Measurements from ENCODE around the gene KRT82. TPM values are rescaled to one million over a fixed set of nuclear protein-coding genes. Genes with fewer than 3 reads are reported as not detected.

The KRT82 gene
- total RNA-seq, 1 experiment from 2014 or later, result not detected

DNA sequence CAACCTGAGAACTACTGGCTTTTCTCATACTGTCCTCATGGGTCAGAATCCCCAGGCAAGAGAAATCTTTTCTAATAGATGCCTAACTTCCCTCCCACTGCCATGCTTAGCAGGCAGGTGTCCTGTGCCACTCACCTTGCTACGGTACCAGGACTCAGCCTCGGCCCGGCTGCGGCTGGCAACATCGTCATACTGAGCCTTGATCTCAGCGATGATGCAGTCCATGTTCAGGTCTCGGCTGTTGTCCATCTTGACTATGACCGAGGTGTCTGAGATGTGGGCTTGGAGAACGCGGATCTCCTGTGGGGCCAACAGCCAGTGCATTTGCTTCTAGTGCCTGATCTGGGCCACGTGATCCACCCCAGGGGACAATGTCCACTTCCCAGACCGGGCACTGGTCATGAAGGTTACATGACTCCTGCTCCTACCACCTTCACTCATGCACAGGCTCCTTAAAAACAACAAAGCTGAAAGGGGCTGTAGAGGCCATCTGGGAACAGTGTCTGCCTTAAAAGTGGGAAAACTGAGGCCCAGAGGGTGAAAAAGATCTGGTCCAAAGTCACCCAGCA lies 42.9 kb downstream of the KRT82 start:
- H3K36me3 Mint-ChIP-seq (ENCODE audit: insufficient read depth in 1 of 3, low read depth in 3 of 3), result no peaks in the 10 kb centered on the region
- Histone ChIP-seq H4K91ac (ENCODE audit: insufficient read length, low read depth, low read length) (no peak overlapping the region), H2BK15ac (ENCODE audit: low read depth, low read length) (no peak overlapping the region), H3K4me2 (ENCODE audit: insufficient read depth, insufficient read length, low read length) (no peak overlapping the region), H2BK120ac (ENCODE audit: low read depth, low read length, poor library complexity, severe bottlenecking) (no peak overlapping the region), H4K8ac (replicated peaks; ENCODE audit: insufficient read length, low read depth, low read length) (no peak overlapping the region), H3K79me2 (ENCODE audit: insufficient read depth, low read length) (no peaks in the 10 kb centered on the region), H3K56ac (ENCODE audit: insufficient read length, low read depth, low read length) (no peak overlapping the region), H3K18ac (ENCODE audit: insufficient read length, low read depth, low read length) (no peak overlapping the region), H3K9ac (ENCODE audit: extremely low read depth, insufficient read length, low read length) (no peak overlapping the region), H2BK12ac (ENCODE audit: insufficient read length, low read depth, low read length) (no peak overlapping the region), H3K4me1 (ENCODE audit: insufficient read depth, low read length) (no peaks in the 10 kb centered on the region), H2AFZ (ENCODE audit: low read length) (no peak overlapping the region), H3K9me3 (ENCODE audit: control insufficient read depth, low read depth, low read length) (no peaks in the 10 kb centered on the region), H4K20me1 (ENCODE audit: control insufficient read depth, insufficient read depth, insufficient read length) (no peaks in the 10 kb centered on the region), H3K27me3 (ENCODE audit: insufficient read depth, low read length) (no peaks in the 10 kb centered on the region), H3K14ac (ENCODE audit: insufficient read depth, low read length) (no peak overlapping the region), H2BK5ac (ENCODE audit: insufficient read length, low read length) (no peak overlapping the region), H4K5ac (ENCODE audit: insufficient read length, low read depth, low read length) (no peak overlapping the region), H3K79me1 (ENCODE audit: insufficient read depth, low read depth, low read length, poor library complexity, severe bottlenecking) (no peaks in the 10 kb centered on the region), H3K23ac (ENCODE audit: insufficient read length, low read depth, low read length) (no peak overlapping the region), H2BK20ac (ENCODE audit: low read depth, low read length, poor library complexity, severe bottlenecking) (no peak overlapping the region), H3K23me2 (ENCODE audit: insufficient read length, low read depth, low read length, poor library complexity, severe bottlenecking) (no peaks in the 10 kb centered on the region), H3T11ph (ENCODE audit: low read length) (no peak overlapping the region), H2AK5ac (ENCODE audit: insufficient read length, low read length) (no peak overlapping the region), H3K27ac (ENCODE audit: insufficient read length, low read depth, low read length) (no peak overlapping the region), H3K4ac (ENCODE audit: low read depth, low read length) (no peak overlapping the region)
- no peaks in the 10 kb centered on the region; a peak in 1 of 5 replicates for H3K9me3 Mint-ChIP-seq
- H3K27me3 Mint-ChIP-seq (ENCODE audit: low read depth), result peaks cover 12% of the 10 kb centered on the region
- TF ChIP-seq, protein P1, sequence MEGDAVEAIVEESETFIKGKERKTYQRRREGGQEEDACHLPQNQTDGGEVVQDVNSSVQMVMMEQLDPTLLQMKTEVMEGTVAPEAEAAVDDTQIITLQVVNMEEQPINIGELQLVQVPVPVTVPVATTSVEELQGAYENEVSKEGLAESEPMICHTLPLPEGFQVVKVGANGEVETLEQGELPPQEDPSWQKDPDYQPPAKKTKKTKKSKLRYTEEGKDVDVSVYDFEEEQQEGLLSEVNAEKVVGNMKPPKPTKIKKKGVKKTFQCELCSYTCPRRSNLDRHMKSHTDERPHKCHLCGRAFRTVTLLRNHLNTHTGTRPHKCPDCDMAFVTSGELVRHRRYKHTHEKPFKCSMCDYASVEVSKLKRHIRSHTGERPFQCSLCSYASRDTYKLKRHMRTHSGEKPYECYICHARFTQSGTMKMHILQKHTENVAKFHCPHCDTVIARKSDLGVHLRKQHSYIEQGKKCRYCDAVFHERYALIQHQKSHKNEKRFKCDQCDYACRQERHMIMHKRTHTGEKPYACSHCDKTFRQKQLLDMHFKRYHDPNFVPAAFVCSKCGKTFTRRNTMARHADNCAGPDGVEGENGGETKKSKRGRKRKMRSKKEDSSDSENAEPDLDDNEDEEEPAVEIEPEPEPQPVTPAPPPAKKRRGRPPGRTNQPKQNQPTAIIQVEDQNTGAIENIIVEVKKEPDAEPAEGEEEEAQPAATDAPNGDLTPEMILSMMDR (conservative IDR thresholded peaks at IDR 0.05), result no peak
- peaks cover 0 to 4% of the 10 kb centered on the region in 2 experiments; a peak in 2 of 4 replicates for H3K4me1 Mint-ChIP-seq
- no peak overlapping the region for H3K27ac Mint-ChIP-seq
- WGBS (ENCODE audit: extremely low coverage, insufficient read length, low lambda C conversion rate), result no CpG with 5 or more reads among the region's 12 CpGs
- DNase-seq, result no peak
- H3K4me3 Mint-ChIP-seq, result no peak overlapping the region
